Activated naive CD4-positive, alpha-beta T cell treated with anti-CD3 and anti-CD28 coated beads, Interleukin-2, amount 50 U/mL, for 72 hours (primary cell): ENCODE results near the gene RPL13. TPM values are rescaled to one million over a fixed set of nuclear protein-coding genes. Genes with fewer than 3 reads are reported as not detected.
A peak's percentile ranks its signal among the peaks of the same experiment; 100 is the strongest.
"Not testable (repeated sequence)": the region's sequence is repeated elsewhere in the genome, so short reads cannot be mapped to it uniquely, and the experiment has no call there.

Experiments
- ATAC-seq, 2 donors: fragments of 150-1000 bp; cut with Tn5 transposase; 2 replicates each; pipeline ENCODE4 v1.10.0; 2021; ENCODE audit warnings: mild to moderate bottlenecking in 2 of 2, moderate library complexity in 2 of 2
- DNase-seq, 2 donors: peaks; one replicate each; pipeline ENCODE4 v3.0.0; 2021 to 2022; ENCODE audit warnings: low spot score in 2 of 2
- H3K27ac Mint-ChIP-seq, 2 donors: one replicate each; pipeline ENCODE4 v1.8.0; 2022; ENCODE audit warnings: mild to moderate bottlenecking in 2 of 2, mixed read lengths in 2 of 2
- H3K36me3 Mint-ChIP-seq, 2 donors: one replicate each; pipeline ENCODE4 v1.8.0; 2022; ENCODE audit warnings: mixed read lengths in 2 of 2
- H3K9me3 Mint-ChIP-seq, 2 donors: one replicate each; pipeline ENCODE4 v1.8.0; 2022; ENCODE audit warnings: mixed read lengths in 2 of 2
- total RNA-seq, 2 donors: library from RNA; stranded (reverse); gene quantifications; one replicate each; pipeline ENCODE4 v1.2.3, GENCODE V29; 2022

The RPL13 gene
- total RNA-seq, 2 donors from 2014 or later = 2,832 to 2,975 TPM

DNA sequence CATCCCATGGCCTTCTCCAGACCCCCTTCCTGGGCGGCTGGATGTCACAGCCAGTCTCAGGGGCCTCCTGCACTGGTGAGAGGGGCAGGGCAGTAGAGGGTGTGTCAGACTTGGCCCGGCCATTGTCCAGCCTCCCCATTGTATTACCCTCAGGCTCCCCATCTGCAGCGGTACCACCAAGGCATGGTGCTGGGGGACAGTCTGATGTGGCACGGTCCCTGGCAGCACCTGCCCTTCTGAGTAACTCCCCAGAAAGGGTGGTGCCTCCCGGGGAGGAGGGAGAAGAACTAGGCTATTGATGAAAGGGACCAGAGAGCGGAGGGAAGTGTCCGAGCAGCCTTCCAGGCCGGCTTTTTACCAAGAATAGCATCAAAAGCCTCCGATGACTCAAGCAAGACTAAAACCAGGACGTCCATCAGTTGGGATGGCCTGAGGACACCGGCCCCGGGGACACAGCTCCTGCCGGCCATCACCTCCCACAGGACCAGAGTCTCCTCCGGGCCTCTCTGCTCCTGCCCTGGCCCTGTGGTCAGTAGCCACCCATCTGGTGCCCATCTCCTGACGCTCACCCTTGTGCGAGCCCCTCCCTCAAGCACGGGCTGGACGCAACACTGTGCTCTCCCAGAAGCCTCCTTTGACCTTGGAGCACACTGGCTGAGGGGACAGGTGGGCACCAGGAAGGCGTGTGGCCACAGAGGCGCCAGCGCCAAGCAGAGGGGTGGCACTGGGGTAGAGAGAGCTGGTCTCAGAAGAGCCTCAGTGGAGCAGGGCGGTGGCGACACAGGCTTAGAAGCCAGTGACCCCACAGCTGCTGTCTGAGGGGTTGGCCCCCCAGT is 9.2 kb downstream of the RPL13 start:
- peak overlapping the region in 1 of 2 donors; percentile 24 for H3K27ac Mint-ChIP-seq
- DNase-seq (no peak), ATAC-seq (peak in 1 of 2 donors; percentile 6)
- no peaks in the 10 kb centered on the region for H3K9me3 Mint-ChIP-seq
- peaks cover 0 to 4% of the 10 kb centered on the region in 2 donors for H3K36me3 Mint-ChIP-seq

- ATAC-seq (no peak), DNase-seq (no peak)
- Mint-ChIP-seq H3K27ac (no peak overlapping the region), H3K9me3 (no peaks in the 10 kb centered on the region), H3K36me3 (no peaks in the 10 kb centered on the region)
Observed at GRCh38 chr16:89570342-89570923, 10.0 kb downstream of the RPL13 start.

- not testable (repeated sequence) for H3K27ac Mint-ChIP-seq, H3K9me3 Mint-ChIP-seq, H3K36me3 Mint-ChIP-seq, DNase-seq
- peak in 1 of 2 donors; percentile 4 for ATAC-seq
Observed at GRCh38 chr16:89570983-89571598, 10.6 kb downstream of the RPL13 start.

GRCh38 chr16:89571636-89572035 is 11.2 kb downstream of the RPL13 start:
- H3K27ac Mint-ChIP-seq = no peak overlapping the region
- H3K9me3 Mint-ChIP-seq = no peaks in the 10 kb centered on the region
- DNase-seq (no peak), ATAC-seq (peak in 1 of 2 donors; percentile 1)
- H3K36me3 Mint-ChIP-seq = no peaks in the 10 kb centered on the region

- Mint-ChIP-seq H3K9me3 (no peaks in the 10 kb centered on the region), H3K27ac (no peak overlapping the region), H3K36me3 (no peaks in the 10 kb centered on the region)
- DNase-seq = no peak
- no peak for ATAC-seq
Observed at GRCh38 chr16:89572073-89572484, 11.6 kb downstream of the RPL13 start.

DNA sequence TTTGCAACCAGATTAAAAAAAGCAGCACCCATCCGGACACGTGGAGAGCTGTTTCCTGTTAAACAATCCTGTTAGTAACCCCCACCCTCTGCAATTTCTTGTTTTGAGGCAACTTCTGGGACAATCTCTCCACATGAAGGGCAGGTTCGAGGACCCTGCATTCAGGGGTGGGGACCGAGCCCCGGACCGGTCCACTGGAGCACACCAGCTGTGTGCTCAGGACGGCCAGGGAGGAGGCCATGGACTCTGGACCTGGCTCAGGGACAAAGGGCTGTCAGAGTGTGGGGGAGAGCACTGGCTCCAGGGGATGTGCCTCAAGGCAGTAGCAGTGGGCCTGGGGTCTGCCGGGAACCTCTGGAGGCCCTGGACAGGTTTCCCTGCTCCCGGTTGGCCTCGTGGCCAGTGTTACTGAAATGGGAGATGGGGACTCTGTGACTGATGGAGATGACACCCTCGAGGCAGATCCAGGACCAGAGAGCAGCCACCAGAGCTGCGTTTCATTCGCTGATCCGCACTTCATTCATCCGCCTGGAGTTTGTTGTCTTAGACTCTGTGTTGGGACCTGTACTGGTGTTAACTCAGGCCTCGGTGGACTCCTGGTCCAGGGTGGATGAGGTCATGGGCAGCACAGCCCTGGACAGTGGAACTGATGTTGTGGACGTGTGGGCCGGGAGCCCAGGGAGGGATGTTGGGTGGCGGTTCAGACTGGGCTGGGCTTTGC is 12.2 kb downstream of the RPL13 start:
- H3K27ac Mint-ChIP-seq = no peak overlapping the region
- no peak for ATAC-seq

DNA sequence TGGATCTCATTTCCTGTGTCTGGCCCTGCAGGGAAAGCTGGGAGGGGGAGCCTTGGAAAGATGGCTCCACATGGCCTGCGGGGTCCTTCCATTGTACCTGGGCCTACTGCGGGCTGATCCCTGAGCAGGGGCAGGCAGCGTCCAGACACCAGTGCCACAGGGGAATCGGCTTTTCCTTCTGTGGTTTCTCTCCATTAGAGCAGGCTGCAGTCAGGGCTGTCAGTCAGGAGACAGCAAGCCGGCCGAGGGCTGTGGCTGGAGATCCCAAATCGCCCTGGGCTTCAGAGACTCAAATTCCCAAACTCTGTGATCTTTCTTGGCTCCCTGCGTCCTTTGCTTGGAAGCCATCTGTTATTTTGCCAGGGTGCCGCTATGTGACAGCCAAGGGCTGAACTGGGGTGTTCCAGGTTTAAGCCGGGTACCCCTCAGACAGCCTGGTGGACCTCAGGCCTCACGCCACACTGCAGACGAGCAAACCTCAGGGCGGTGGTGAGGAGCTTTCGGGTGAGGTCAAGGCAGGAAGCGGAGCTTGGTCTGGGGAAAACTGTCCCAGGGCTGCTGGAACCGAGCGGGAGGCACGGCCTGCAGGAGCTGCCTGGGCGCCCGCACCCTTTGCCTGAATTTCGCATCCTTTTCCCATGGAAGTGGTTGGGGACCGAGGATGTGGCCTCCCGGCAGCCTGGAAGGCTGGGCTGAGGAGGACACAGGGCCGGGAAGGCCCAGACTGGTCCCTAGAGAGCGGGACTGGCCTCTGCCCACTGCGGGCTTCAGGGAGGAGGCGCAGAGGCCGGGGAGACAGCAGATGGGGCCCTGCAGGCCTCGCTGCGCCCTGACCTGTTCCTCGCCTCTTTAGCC is 13.6 kb downstream of the RPL13 start:
- Mint-ChIP-seq H3K36me3 (no peaks in the 10 kb centered on the region), H3K27ac (no peak overlapping the region), H3K9me3 (no peaks in the 10 kb centered on the region)
- ATAC-seq (peak in 1 of 2 donors; percentile 9), DNase-seq (no peak)

More for the DNA sequence above, 12.2 kb downstream of the RPL13 start:
- no peaks in the 10 kb centered on the region for H3K36me3 Mint-ChIP-seq
- no peak for DNase-seq
- no peaks in the 10 kb centered on the region for H3K9me3 Mint-ChIP-seq

GRCh38 chr16:89574681-89575246 is 14.3 kb downstream of the RPL13 start:
- no peaks in the 10 kb centered on the region for H3K9me3 Mint-ChIP-seq
- DNase-seq = peak in 1 of 2 donors; percentile 80
- ATAC-seq = peak; percentile 49 to 82
- no peak overlapping the region for H3K27ac Mint-ChIP-seq
- H3K36me3 Mint-ChIP-seq = no peaks in the 10 kb centered on the region

GRCh38 chr16:89575247-89576152 is 15.0 kb downstream of the RPL13 start, which contains the start of gene CPNE7:
Gene CPNE7 (plus strand): TSS chr16:89575758. CDS start chr16:89575898, 140 bp downstream.
- DNase-seq (no peak), ATAC-seq (peak; percentile 31 to 48)
- H3K9me3 Mint-ChIP-seq = no peaks in the 10 kb centered on the region

GRCh38 chr16:89576153-89577054 is 15.9 kb downstream of the RPL13 start:
- H3K27ac Mint-ChIP-seq = no peak overlapping the region

More at GRCh38 chr16:89575247-89576152, 15.0 kb downstream of the RPL13 start, which contains the start of gene CPNE7:
- Mint-ChIP-seq H3K27ac (no peak within 1 kb of the TSS), H3K36me3 (no peaks in the 10 kb centered on the region)

GRCh38 chr16:89577055-89577759 is 16.7 kb downstream of the RPL13 start:
- no peak for DNase-seq
- no peaks in the 10 kb centered on the region for H3K36me3 Mint-ChIP-seq
- H3K9me3 Mint-ChIP-seq = no peaks in the 10 kb centered on the region
- no peak overlapping the region for H3K27ac Mint-ChIP-seq
- ATAC-seq = no peak

More at GRCh38 chr16:89576153-89577054, 15.9 kb downstream of the RPL13 start:
- DNase-seq (no peak), ATAC-seq (no peak)
- Mint-ChIP-seq H3K36me3 (no peaks in the 10 kb centered on the region), H3K9me3 (no peaks in the 10 kb centered on the region)

DNA sequence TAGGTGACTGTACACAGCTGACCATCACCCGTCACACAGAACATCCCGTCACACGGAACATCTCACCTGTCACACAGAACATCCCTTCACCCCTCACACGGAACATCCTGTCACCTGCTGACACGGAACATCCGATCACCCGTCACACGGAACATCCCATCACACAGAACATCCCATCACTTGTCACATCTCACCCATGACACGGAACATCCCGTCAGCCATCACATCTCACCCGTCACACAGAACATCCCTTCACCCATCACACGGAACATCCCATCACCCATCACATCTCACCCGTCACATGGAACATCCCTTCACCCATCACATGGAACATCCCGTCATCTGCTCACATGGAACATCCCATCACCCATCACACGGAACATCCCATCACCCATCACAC is 18.9 kb downstream of the RPL13 start:
- Mint-ChIP-seq H3K9me3 (no peaks in the 10 kb centered on the region), H3K36me3 (no peaks in the 10 kb centered on the region), H3K27ac (no peak overlapping the region)
- ATAC-seq (no peak), DNase-seq (no peak)

DNA sequence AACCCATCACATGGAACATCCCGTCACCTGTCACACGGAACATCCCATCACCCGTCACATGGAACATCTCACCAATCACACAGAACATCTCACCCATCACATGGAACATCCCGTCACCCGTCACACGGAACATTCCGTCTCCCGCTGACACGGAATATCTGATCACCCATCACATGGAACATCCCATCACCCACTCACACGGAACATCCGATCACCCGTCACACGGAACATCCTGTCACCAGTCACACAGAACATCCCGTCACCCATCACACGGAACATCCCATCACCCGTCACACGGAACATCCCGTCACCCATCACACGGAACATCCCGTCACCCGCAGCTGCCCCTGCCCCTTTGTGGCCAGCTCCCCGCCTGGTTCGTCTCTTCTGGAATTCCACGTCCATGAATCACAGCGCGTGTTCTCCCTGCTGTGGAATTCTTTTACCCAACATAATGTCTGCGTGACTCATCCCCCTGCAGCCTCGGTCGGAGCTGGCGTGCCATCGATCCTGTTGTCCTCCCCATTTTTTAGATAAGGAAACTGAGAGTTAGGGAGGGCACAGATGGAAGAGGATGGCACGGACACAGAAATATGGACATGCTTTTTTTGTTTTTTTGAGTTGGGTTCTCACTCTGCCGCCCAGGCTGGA is 20.7 kb downstream of the RPL13 start:
- Mint-ChIP-seq H3K27ac (no peak overlapping the region), H3K36me3 (no peaks in the 10 kb centered on the region), H3K9me3 (no peaks in the 10 kb centered on the region)
- DNase-seq = no peak
- no peak for ATAC-seq
